Stimulated activated CD4-positive, alpha-beta T cell treated with anti-CD3 and anti-CD28 coated beads, Interleukin-4, amount 100 ng/mL, for 24 hours (primary cell): ENCODE data around the gene PRKRIP1.
A peak's percentile ranks its signal among the peaks of the same experiment; 100 is the strongest.
"Not testable (repeated sequence)": the region's sequence is repeated elsewhere in the genome, so short reads cannot be mapped to it uniquely, and the experiment has no call there.

Experiments
- DNase-seq: peaks from one replicate; pipeline ENCODE4 v3.0.0-alpha.2; 2020

The PRKRIP1 gene

GRCh38 chr7:102404005-102404861 is 8.1 kb downstream of the PRKRIP1 start:
- peak; percentile 46 for DNase-seq

- DNase-seq: not testable (repeated sequence)
Measured at GRCh38 chr7:102404862-102405188, 8.7 kb downstream of the PRKRIP1 start.

GRCh38 chr7:102407910-102408309 is 11.7 kb downstream of the PRKRIP1 start:
- DNase-seq: no peak

GRCh38 chr7:102408530-102408929 is 12.4 kb downstream of the PRKRIP1 start:
- not testable (repeated sequence) for DNase-seq

- no peak for DNase-seq
Measured at GRCh38 chr7:102409340-102409739, 13.2 kb downstream of the PRKRIP1 start.

GRCh38 chr7:102410123-102410522 is 14.0 kb downstream of the PRKRIP1 start:
- no peak for DNase-seq

- no peak for DNase-seq
Measured at GRCh38 chr7:102410918-102411317, 14.8 kb downstream of the PRKRIP1 start.

GRCh38 chr7:102412548-102412947 is 16.4 kb downstream of the PRKRIP1 start:
- DNase-seq: peak; percentile 43

GRCh38 chr7:102413091-102413490 is 16.9 kb downstream of the PRKRIP1 start:
- no peak for DNase-seq

GRCh38 chr7:102413611-102414010 is 17.4 kb downstream of the PRKRIP1 start:
- no peak for DNase-seq

GRCh38 chr7:102415685-102416225 is 19.6 kb downstream of the PRKRIP1 start:
- peak; percentile 63 for DNase-seq

GRCh38 chr7:102416406-102416805 is 20.2 kb downstream of the PRKRIP1 start:
- DNase-seq: no peak

GRCh38 chr7:102417105-102417504 is 20.9 kb downstream of the PRKRIP1 start:
- DNase-seq: no peak

GRCh38 chr7:102418592-102418991 is 22.4 kb downstream of the PRKRIP1 start:
- no peak for DNase-seq

- DNase-seq: no peak
Measured at GRCh38 chr7:102421706-102422240, 25.6 kb downstream of the PRKRIP1 start.

GRCh38 chr7:102424129-102424551 is 28.0 kb downstream of the PRKRIP1 start:
- DNase-seq: no peak

- no peak for DNase-seq
Measured at GRCh38 chr7:102424787-102425218, 28.6 kb downstream of the PRKRIP1 start.

GRCh38 chr7:102425639-102426267 is 29.6 kb downstream of the PRKRIP1 start:
- peak; percentile 89 for DNase-seq

- DNase-seq: peak; percentile 84
Measured at GRCh38 chr7:102426268-102427018, 30.3 kb downstream of the PRKRIP1 start.

GRCh38 chr7:102427019-102427405 is 30.8 kb downstream of the PRKRIP1 start:
- DNase-seq: no peak

GRCh38 chr7:102429141-102429899 is 33.2 kb downstream of the PRKRIP1 start:
- no peak for DNase-seq

GRCh38 chr7:102431617-102432298 is 35.6 kb downstream of the PRKRIP1 start:
- peak; percentile 53 for DNase-seq
